H1 (cell line): Measurements from ENCODE around the gene USP35. TPM values are rescaled to one million over a fixed set of nuclear protein-coding genes. Genes with fewer than 3 reads are reported as not detected.

Experiments used
- CTCF ChIA-PET: fragments of 300-600 bp; sonication (Branson Sonifier 250); formaldehyde crosslinking; loops from one replicate; lab custom pipeline; 2021; ENCODE audit not compliant: partially characterized antibody; lab: Charles Lee
- POLR2A ChIA-PET: fragments of 300-600 bp; sonication (Branson Sonifier 250); formaldehyde crosslinking; loops from one replicate; lab custom pipeline; 2021; ENCODE audit warnings: inconsistent platforms; ENCODE audit not compliant: partially characterized antibody; lab: Charles Lee
- DNase-seq, 2 experiments: peaks; one replicate each; pipeline versions ENCODE4 v3.0.0 to v3.0.0-alpha.2; 2010 to 2022; ENCODE audit warnings: low spot score in 2 of 2, low read depth in 1 of 2, mixed read lengths in 1 of 2
- FAIRE-seq: peaks from 2 replicates; lab custom pipeline; 2011; peaks lifted over from hg19 to GRCh38; lab: Jason Lieb, UNC
- H2AFZ ChIP-seq: 2 replicates; pipeline ENCODE4 v1.8.1; 2012; ENCODE audit warnings: low read length, inconsistent platforms
- H2AK5ac ChIP-seq: 2 replicates; pipeline ENCODE4 v1.6.1; 2013; ENCODE audit warnings: low read depth, low read length
- H2BK120ac ChIP-seq: replicated peaks from 2 replicates; pipeline ENCODE3; 2013; ENCODE audit warnings: low read depth, low read length, inconsistent platforms
- H2BK12ac ChIP-seq: 2 replicates; pipeline ENCODE4 v1.6.1; 2013; ENCODE audit warnings: low read depth, low read length
- H2BK15ac ChIP-seq: 2 replicates; pipeline ENCODE4 v1.6.1; 2013; ENCODE audit warnings: low read length
- H2BK20ac ChIP-seq: 2 replicates; pipeline ENCODE4 v1.6.1; 2013; ENCODE audit warnings: low read length
- H2BK5ac ChIP-seq: 2 replicates; pipeline ENCODE4 v1.6.1; 2013; ENCODE audit warnings: low read depth, low read length
- H3K14ac ChIP-seq: 2 replicates; pipeline ENCODE4 v1.6.1; 2013; ENCODE audit warnings: inconsistent platforms; ENCODE audit not compliant: insufficient read length
- H3K18ac ChIP-seq: 2 replicates; pipeline ENCODE4 v1.6.1; 2013; ENCODE audit warnings: low read length; ENCODE audit errors: extremely low read depth
- H3K23ac ChIP-seq: 2 replicates; pipeline ENCODE4 v1.6.1; 2013; ENCODE audit warnings: inconsistent platforms; ENCODE audit not compliant: insufficient read length
- H3K23me2 ChIP-seq: 2 replicates; pipeline ENCODE4 v1.6.1; 2013; ENCODE audit warnings: low read depth, low read length
- H3K27ac ChIP-seq: 2 replicates; pipeline ENCODE4 v1.6.1; 2011; ENCODE audit warnings: low read depth, low read length, inconsistent platforms
- H3K27me3 ChIP-seq, 4 experiments: replicated peaks in 1 of 4; 1 replicate in 1 of 4; 2 replicates in 3 of 4; pipeline versions ENCODE4 v1.6.1 to v1.8.1; 2011 to 2013; ENCODE audit warnings: low read length in 3 of 4, mild to moderate bottlenecking in 3 of 4, inconsistent platforms in 2 of 4, mixed read lengths in 2 of 4, moderate library complexity in 1 of 4; ENCODE audit not compliant: control insufficient read depth in 3 of 4, insufficient read depth in 3 of 4; ENCODE audit errors: extremely low read depth in 1 of 4
- H3K36me3 ChIP-seq, 4 experiments: 2 replicates each; pipeline versions ENCODE4 v1.6.1 to v1.8.1; 2011 to 2013; ENCODE audit warnings: mild to moderate bottlenecking in 4 of 4, low read length in 3 of 4, moderate library complexity in 2 of 4, control low read depth in 1 of 4, inconsistent platforms in 1 of 4; ENCODE audit not compliant: insufficient read depth in 4 of 4, control insufficient read depth in 2 of 4
- H3K4ac ChIP-seq: replicated peaks from 2 replicates; pipeline ENCODE3; 2013; ENCODE audit warnings: low read length, low read depth, mixed read lengths, inconsistent platforms; ENCODE audit not compliant: insufficient read length
- H3K4me1 ChIP-seq, 4 experiments: replicated peaks in 1 of 4; 1 replicate in 1 of 4; 2 replicates in 3 of 4; pipeline versions ENCODE4 v1.6.1 to v1.8.1; 2011 to 2013; ENCODE audit warnings: low read length in 3 of 4, inconsistent platforms in 2 of 4, mixed read lengths in 1 of 4; ENCODE audit not compliant: insufficient read depth in 4 of 4, control insufficient read depth in 3 of 4
- H3K4me2 ChIP-seq, 2 experiments: 2 replicates each; pipeline versions ENCODE4 v1.6.1 to v1.8.1; 2011 to 2013; ENCODE audit warnings: low read depth in 2 of 2, low read length in 2 of 2, control low read depth in 1 of 2, inconsistent platforms in 1 of 2, mild to moderate bottlenecking in 1 of 2; ENCODE audit not compliant: insufficient read depth in 1 of 2
- H3K4me3 ChIP-seq, 4 experiments: fragments of 200-600, 300-600 bp in 1 of 4; sonication (generic), shearing (Covaris generic), sonication (Bioruptor Twin) in 1 of 4; 2 replicates each; pipeline versions ENCODE4 v1.5.1 to v1.8.1; 2011 to 2016; ENCODE audit warnings: low read length in 4 of 4, low read depth in 3 of 4, control low read depth in 2 of 4, inconsistent platforms in 2 of 4, mild to moderate bottlenecking in 2 of 4, mixed read lengths in 1 of 4, moderate library complexity in 1 of 4; ENCODE audit not compliant: insufficient read depth in 2 of 4; ENCODE audit errors: extremely low read depth in 1 of 4
- H3K56ac ChIP-seq: replicated peaks from 2 replicates; pipeline ENCODE3; 2013; ENCODE audit warnings: low read depth, mild to moderate bottlenecking, mixed read lengths, low read length, inconsistent platforms; ENCODE audit not compliant: insufficient read length
- H3K79me1 ChIP-seq: 2 replicates; pipeline ENCODE4 v1.6.1; 2013; ENCODE audit warnings: low read depth, low read length, control low read depth
- H3K79me2 ChIP-seq, 2 experiments: 2 replicates each; pipeline versions ENCODE4 v1.6.1 to v1.8.1; 2012 to 2013; ENCODE audit warnings: low read length in 2 of 2, mild to moderate bottlenecking in 2 of 2, inconsistent platforms in 1 of 2; ENCODE audit not compliant: insufficient read depth in 2 of 2, control insufficient read depth in 1 of 2
- H3K9ac ChIP-seq, 4 experiments: replicated peaks in 1 of 4; 1 replicate in 1 of 4; 2 replicates in 3 of 4; pipeline versions ENCODE4 v1.6.1 to v1.8.1; 2011 to 2013; ENCODE audit warnings: low read depth in 3 of 4, low read length in 3 of 4, control low read depth in 2 of 4, mild to moderate bottlenecking in 2 of 4, moderate library complexity in 2 of 4, inconsistent platforms in 1 of 4; ENCODE audit errors: extremely low read depth in 1 of 4
- H3K9me3 ChIP-seq, 2 experiments: 2 replicates each; pipeline versions ENCODE4 v1.6.1 to v1.8.1; 2012 to 2013; ENCODE audit warnings: mild to moderate bottlenecking in 2 of 2, moderate library complexity in 2 of 2, control low read depth in 1 of 2, inconsistent platforms in 1 of 2, low read depth in 1 of 2, low read length in 1 of 2, mixed read lengths in 1 of 2; ENCODE audit not compliant: insufficient read depth in 2 of 2
- H4K20me1 ChIP-seq, 2 experiments: replicated peaks in 1 of 2; 2 replicates each; pipeline versions ENCODE3 to v1.8.1; 2011 to 2013; ENCODE audit warnings: inconsistent platforms in 2 of 2, low read length in 2 of 2, mild to moderate bottlenecking in 1 of 2; ENCODE audit not compliant: insufficient read depth in 2 of 2, control insufficient read depth in 1 of 2
- H4K5ac ChIP-seq: 2 replicates; pipeline ENCODE4 v1.6.1; 2013; ENCODE audit warnings: low read length, low read depth, mixed read lengths, inconsistent platforms; ENCODE audit not compliant: insufficient read length
- H4K8ac ChIP-seq: 2 replicates; pipeline ENCODE4 v1.8.0; 2013; ENCODE audit warnings: mild to moderate bottlenecking, moderate library complexity, low read length, inconsistent platforms; ENCODE audit not compliant: insufficient read depth; ENCODE audit errors: extremely low read depth
- H4K91ac ChIP-seq: replicated peaks from 2 replicates; pipeline ENCODE3; 2013; ENCODE audit warnings: low read length, mixed read lengths, inconsistent platforms; ENCODE audit not compliant: insufficient read length
- BCL11A ChIP-seq, 2 experiments: IDR thresholded peaks; one replicate each; pipeline ENCODE4 v1.6.1; 2011; ENCODE audit warnings: low read depth in 2 of 2, low read length in 2 of 2, mild to moderate bottlenecking in 2 of 2
- CEBPB ChIP-seq: IDR thresholded peaks from 2 replicates; pipeline ENCODE4 v1.6.1; 2012; ENCODE audit warnings: low read depth, low read length
- FOSL1 ChIP-seq: IDR thresholded peaks from 2 replicates; pipeline ENCODE4 v1.6.1; 2011; ENCODE audit warnings: mild to moderate bottlenecking, low read depth, low read length, moderate library complexity; ENCODE audit not compliant: insufficient read depth
- POLR2A ChIP-seq, 2 experiments: IDR thresholded peaks; 1 replicate in 1 of 2; 2 replicates in 1 of 2; pipeline ENCODE4 v1.6.1; 2011; ENCODE audit warnings: low read depth in 2 of 2, low read length in 2 of 2, mild to moderate bottlenecking in 2 of 2; ENCODE audit errors: control extremely low read depth in 1 of 2
- POU5F1 ChIP-seq: IDR thresholded peaks from 2 replicates; pipeline ENCODE4 v1.6.1; 2011; ENCODE audit warnings: low read depth, mild to moderate bottlenecking, low read length, moderate library complexity
- RAD21 ChIP-seq, 2 experiments: IDR thresholded peaks in 1 of 2; conservative IDR thresholded peaks in 1 of 2; 2 replicates each; pipeline ENCODE4 v1.6.1; 2011; ENCODE audit warnings: low read depth in 2 of 2, low read length in 2 of 2, improper control_type of control experiment in 1 of 2, inconsistent platforms in 1 of 2, mild to moderate bottlenecking in 1 of 2, moderate library complexity in 1 of 2
- RXRA ChIP-seq: IDR thresholded peaks from 2 replicates; pipeline ENCODE4 v1.6.1; 2011; ENCODE audit warnings: low read depth, mild to moderate bottlenecking, low read length, moderate library complexity; ENCODE audit not compliant: insufficient read depth
- SIRT6 ChIP-seq: IDR thresholded peaks from one replicate; pipeline ENCODE4 v1.7.1; 2012; ENCODE audit warnings: low read length, inconsistent platforms
- SUZ12 ChIP-seq: fragments of 200-600 bp; sonication (generic); IDR thresholded peaks from 2 replicates; pipeline ENCODE4 v1.6.1; 2012; ENCODE audit warnings: mild to moderate bottlenecking, inconsistent platforms, low read length, moderate library complexity, mixed read lengths
- TAF1 ChIP-seq: IDR thresholded peaks from 2 replicates; pipeline ENCODE4 v1.6.1; 2011; ENCODE audit warnings: mild to moderate bottlenecking, low read depth, low read length
- TBP ChIP-seq: IDR thresholded peaks from 2 replicates; pipeline ENCODE4 v1.6.1; 2011; ENCODE audit warnings: low read depth, low read length, improper control_type of control experiment
- WGBS, 2 experiments: shearing (Covaris generic) in 1 of 2; methylation state at CpG; one replicate each; pipeline versions ENCODE4 v1.1.6 to v1.1.7; 2013 to 2015; ENCODE audit warnings: low lambda C conversion rate in 2 of 2, mixed read lengths in 2 of 2, inconsistent platforms in 1 of 2, low coverage in 1 of 2, missing lambda C conversion rate in 1 of 2; ENCODE audit not compliant: insufficient replicate concordance in 2 of 2, insufficient coverage in 1 of 2, insufficient read length in 1 of 2; ENCODE audit errors: extremely low coverage in 1 of 2, missing lambda C conversion rate in 1 of 2; 5-methylcytosine and 5-hydroxymethylcytosine counted together
- polyA plus RNA-seq, 7 experiments: library from polyadenylated mRNA; depleted of rRNA in 3 of 7; stranded (reverse) in 5 of 7; unstranded in 2 of 7; fragments of >200 nt in 5 of 7; fragments of 200-250 nt in 2 of 7; gene quantifications; 1 replicate in 5 of 7; 2 replicates in 1 of 7; 4 replicates in 1 of 7; pipeline versions ENCODE4 v1.2.1 to v1.2.3, GENCODE V29; 2011 to 2013; ENCODE audit warnings: missing spikeins in 2 of 7, mixed read lengths in 2 of 7
- total RNA-seq: library from RNA; stranded (reverse); fragmentation: NEBNext Ultra II Directional; extraction: Animal tissue kit (Norgen Biotek cat#: 25700); gene quantifications from 2 replicates; pipeline ENCODE4 v1.2.1, GENCODE V29; 2021
- TF ChIP-seq, protein P1 (sequence below): IDR thresholded peaks from 2 replicates; pipeline ENCODE4 v1.6.1; 2012; ENCODE audit warnings: inconsistent platforms

Gene USP35
- total and polyA plus RNA-seq, 2 of the 8 experiments (the other 6 are each of a cell fraction or from before 2014, with no cell fraction given): 4.6 to 6.8 TPM

GRCh38 chr11:78200553-78200952, 11.8 kb downstream of the USP35 start:
- WGBS, 2 experiments: 95% methylated on average over 13 of the region's 13 CpGs; no CpG with 5 or more reads in 1 of the 2 experiments
- Histone ChIP-seq H2BK15ac (no peak overlapping the region), H3K23ac (no peak overlapping the region), H3K36me3 (no peaks in the 10 kb centered on the region; a peak in 1 of 8 replicates), H3K23me2 (no peaks in the 10 kb centered on the region), H3K56ac (no peak overlapping the region), H4K5ac (no peak overlapping the region), H3K4me1 (no peaks in the 10 kb centered on the region), H3K4ac (no peak overlapping the region), H3K27ac (no peak overlapping the region), H3K79me2 (no peaks in the 10 kb centered on the region), H2BK20ac (no peak overlapping the region), H4K91ac (no peak overlapping the region), H3K27me3 (no peaks in the 10 kb centered on the region), H2BK120ac (no peak overlapping the region), H3K4me2 (no peak overlapping the region), H2AFZ (no peak overlapping the region), H2AK5ac (no peak overlapping the region), H4K20me1 (peaks cover 0 to 4% of the 10 kb centered on the region in 2 experiments), H2BK5ac (no peak overlapping the region), H3K14ac (no peak overlapping the region), H3K4me3 (no peak overlapping the region), H3K9ac (no peak overlapping the region; a peak in 1 of 7 replicates), H3K18ac (no peak overlapping the region), H2BK12ac (no peak overlapping the region), H3K79me1 (no peaks in the 10 kb centered on the region), H4K8ac (no peak overlapping the region; the same call in 1 of the 2 replicates), H3K9me3 (no peaks in the 10 kb centered on the region)
- POLR2A ChIA-PET: interaction anchor here (1.3 to 4.2 kb wide), 2 partner anchors 11 to 12 kb away, joined by 3 to 16 read pairs; partner anchors contain the start of genes KCTD21 and USP35
- DNase-seq (no peak), FAIRE-seq (no peak)
- CTCF ChIA-PET: interaction anchor here (0.7 to 0.9 kb wide), 2 partner anchors 24 to 364 kb away, joined by 3 read pairs; no protein-coding TSS in a partner anchor
- no peak for TF ChIP-seq BCL11A (IDR thresholded peaks at IDR 0.05; ENCODE audit: low read depth in 2 of 2, low read length in 2 of 2)
- no peak for TF ChIP-seq POLR2A (IDR thresholded peaks at IDR 0.05; ENCODE audit: control extremely low read depth in 1 of 2, low read depth in 2 of 2, low read length in 2 of 2)
- no peak for TF ChIP-seq FOSL1
- TF ChIP-seq CEBPB: no peak
- no peak for TF ChIP-seq RXRA
- no peak for TF ChIP-seq TAF1
- TF ChIP-seq, protein P1, sequence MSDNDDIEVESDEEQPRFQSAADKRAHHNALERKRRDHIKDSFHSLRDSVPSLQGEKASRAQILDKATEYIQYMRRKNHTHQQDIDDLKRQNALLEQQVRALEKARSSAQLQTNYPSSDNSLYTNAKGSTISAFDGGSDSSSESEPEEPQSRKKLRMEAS: no peak
- no peak for TF ChIP-seq SIRT6
- TF ChIP-seq RAD21 (IDR thresholded peaks at IDR 0.05 in 1 of 2, conservative IDR thresholded peaks at IDR 0.05 in 1 of 2; ENCODE audit: low read depth in 2 of 2, low read length in 2 of 2): no peak
- TF ChIP-seq TBP: no peak
- no peak for TF ChIP-seq POU5F1
- TF ChIP-seq SUZ12: no peak
